SK-N-DZ (cell line): ENCODE measurements around the gene ANKRD44.

Source experiments
- DNase-seq: peaks from one replicate; pipeline ENCODE4 v3.0.0-alpha.2; 2015; ENCODE audit warnings: low spot score

Gene ANKRD44

GRCh38 chr2:197113275-197113711 lies 197.3 kb downstream of the ANKRD44 start:
- peak; percentile 20 for DNase-seq

GRCh38 chr2:197109326-197109725 lies 201.3 kb downstream of the ANKRD44 start:
- DNase-seq: no peak

- peak; percentile 43 for DNase-seq
These were observed 201.8 kb downstream of the ANKRD44 start for GRCh38 chr2:197108758-197109157.

DNA sequence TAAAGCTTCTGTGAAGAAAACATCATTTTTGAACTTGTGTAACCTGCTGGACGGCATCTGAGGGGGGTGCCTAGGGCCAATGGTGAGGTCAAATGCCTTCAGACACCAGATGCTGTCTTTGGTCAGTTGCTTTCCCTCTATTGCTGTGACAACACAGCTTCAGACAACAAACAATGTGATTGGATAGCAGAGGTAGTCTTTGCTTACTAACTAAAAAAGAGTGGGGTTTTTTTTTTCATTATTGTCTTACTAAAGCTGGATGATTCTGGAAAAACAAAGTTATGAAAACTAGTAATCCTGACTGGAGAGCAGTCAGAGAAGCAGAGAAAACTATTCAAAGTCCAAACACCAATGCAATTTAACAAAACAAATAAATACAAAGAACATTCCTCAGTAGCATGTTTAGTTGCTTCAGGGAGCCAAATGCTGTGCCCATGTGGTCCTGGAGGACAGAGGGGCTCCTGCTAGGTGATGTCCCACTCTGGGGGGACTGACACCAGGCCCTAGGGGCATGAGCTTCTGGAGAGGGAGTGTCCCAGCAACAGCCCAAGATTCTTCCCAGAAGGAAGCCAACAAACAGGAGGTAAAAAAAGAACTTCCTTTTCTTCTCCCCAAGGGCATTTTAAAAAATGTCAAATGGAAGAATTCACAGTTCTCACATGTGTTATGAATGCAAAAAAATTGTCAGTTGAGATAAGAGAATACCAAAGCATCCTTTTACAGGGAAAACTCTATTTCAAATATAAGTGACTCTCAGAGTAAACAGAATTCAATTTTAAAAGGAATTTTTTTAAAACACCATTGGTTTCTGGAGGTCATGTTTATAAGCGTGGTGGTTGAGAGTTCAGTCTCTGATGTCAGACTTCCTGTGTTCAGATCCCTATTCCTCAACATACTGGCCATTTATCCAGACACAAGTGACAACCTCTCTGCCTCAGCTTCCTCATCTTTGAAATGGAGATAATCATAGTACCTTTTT lies 203.0 kb downstream of the ANKRD44 start:
- no peak for DNase-seq

DNA sequence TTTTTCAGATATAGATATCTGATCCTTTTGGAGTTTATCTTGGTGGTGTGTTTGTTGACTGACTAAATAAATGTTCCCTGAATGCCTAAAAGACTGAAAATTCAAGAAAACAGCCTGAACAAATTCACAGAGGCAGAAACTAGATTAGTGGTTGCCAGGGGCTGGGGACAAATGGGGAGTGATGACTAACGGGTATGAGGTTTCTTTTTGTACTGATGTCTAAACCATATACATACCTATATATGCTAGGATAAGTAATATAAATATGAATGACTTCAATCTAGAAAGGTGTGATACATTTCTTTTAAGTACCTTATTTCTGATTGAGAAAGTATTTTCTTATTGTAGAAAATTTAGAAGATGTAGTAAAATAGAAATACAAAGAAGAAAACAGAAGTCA lies 207.2 kb downstream of the ANKRD44 start:
- DNase-seq: no peak

- no peak for DNase-seq
These were observed 208.3 kb downstream of the ANKRD44 start for GRCh38 chr2:197102231-197102630.

DNA sequence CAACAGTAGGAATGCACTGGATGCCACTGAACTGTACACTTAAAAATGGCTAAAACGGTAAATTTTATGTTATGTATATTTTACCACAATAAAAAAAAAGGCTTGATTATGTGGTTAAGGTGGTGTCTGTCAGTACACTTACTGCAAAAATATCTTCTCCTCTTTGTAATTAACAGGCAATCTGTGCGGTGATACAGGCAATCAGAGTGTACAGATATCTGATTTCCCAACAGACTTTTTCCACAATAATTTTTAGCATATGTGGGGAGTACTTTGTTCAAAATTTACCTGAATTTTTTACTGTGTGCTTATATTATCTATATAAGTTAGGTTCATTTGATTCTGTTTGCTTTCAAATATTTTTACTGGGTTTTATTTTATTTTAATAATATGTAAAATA lies 209.1 kb downstream of the ANKRD44 start:
- DNase-seq: no peak

GRCh38 chr2:197097578-197098366 lies 212.8 kb downstream of the ANKRD44 start:
- no peak for DNase-seq

DNA sequence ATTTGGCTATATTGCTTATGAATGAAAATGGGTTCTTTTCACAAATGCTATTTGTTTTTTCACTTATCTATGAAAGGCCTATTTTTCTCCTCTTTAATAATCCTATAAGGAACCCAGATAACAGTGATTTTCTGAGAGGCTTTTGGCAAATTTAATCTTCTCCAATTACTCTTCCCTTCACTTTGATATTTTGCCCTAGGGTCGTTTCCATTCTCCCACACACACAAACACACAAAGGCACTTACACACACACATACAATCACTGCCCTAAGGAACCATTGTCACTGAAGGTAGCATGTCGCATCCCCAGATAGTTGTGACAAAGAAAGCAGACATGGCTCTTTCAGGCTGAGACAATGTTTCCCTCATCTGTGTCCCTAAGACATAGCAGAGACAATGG lies 213.9 kb downstream of the ANKRD44 start:
- no peak for DNase-seq

DNA sequence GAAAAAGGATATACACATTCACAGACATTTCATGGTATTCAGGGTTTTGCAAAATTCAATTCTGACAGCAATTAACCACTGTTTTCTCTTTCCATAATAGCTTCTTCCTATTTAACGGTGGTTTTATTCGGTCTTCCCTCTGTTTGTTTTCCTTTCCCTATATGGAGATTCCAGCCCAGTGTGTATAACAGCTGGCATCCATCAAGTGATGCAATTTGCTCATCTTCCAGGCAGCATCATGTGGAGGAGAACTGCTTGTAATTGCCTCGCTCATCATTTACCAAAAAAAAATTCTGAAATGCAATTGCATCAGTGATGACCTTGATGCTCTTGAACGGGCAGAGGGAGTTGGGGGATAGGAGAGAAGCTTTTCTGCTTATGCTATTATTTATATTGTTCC lies 218.1 kb downstream of the ANKRD44 start:
- DNase-seq: peak; percentile 92

DNA sequence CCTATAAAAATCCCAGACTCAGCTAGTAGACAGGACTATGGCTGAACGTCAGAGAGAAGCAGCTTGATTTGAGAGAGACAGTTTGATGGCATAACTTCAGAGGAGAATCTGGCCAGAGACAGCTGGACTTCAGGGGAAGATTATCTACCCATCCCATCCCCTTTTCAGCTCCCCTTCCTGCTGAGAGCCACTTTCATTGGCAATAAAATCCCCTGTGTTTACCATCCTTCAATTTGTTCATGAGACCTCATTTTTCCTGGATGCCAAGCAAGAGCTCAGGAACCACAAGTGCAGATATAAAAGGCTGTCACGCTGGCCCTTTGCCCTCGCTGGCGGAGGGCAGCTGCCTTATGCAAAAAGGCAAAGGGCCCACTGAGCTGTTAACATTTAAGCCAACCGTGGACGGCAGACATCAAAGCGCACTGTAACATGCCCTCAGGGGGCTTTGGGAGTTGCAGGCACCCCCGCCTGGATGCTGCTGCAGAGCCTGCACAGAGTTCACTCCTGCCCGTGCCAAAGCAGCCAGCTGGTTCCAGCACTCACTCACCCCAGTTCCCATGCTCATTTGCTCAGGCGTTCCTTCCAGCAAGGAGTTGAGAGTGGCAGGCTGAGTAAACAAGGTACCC lies 219.7 kb downstream of the ANKRD44 start:
- DNase-seq: no peak

DNA sequence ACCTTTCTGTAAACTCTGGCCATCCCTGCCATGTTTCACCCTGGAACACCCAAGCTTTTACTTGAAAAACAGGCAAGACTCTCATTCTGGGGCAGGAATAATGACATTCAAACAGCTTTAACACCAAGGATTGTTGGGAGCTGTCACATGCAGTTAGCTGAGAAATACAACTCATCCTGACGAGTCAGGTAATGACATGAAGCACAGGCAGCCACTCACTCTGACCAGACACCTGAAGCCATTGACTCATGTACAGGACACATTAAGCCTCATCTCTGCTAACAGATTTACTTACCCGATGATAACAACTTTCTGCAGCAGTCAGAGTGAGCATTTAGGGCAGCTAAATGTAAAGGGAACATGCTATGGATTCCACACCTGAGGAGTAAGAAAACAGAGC lies 220.9 kb downstream of the ANKRD44 start:
- peak; percentile 73 for DNase-seq

DNA sequence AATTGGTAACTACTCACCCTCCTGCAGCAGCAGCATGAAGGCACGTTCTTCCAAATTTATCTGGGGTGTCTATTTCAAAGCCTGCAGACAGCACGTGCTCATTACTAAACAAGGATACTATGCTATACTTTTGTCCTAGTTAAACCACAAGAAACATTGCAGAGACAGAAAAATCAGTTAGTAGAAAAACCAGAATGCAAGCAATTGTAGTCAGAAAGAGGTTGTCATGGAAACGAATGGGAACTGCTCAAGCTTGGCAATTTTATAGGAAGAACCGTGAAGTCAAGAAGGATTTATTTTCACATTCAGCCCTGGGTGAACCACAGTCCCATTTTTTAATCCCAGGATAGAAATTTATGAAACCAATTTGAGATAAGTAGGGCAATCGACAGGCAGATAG lies 221.9 kb downstream of the ANKRD44 start:
- no peak for DNase-seq

DNA sequence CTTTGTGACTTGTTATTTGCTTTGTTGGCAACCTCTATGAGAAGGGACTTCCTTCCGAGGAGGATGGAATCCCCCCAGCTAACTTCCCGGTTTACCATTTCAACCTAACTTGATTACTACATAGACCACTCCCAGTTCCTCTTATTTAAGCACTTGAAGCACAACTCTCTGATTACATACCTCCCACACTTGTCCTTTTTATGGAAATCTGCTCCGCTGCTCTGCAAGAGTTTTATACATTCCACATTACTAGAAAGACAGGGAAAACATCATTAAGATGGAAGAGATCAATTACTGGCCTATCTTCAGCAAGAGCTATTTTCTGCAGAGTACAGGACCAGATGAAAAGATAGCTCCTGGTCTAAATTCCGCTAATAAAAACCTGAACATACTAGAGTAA lies 224.1 kb downstream of the ANKRD44 start:
- peak; percentile 33 for DNase-seq

- no peak for DNase-seq
These were observed 224.9 kb downstream of the ANKRD44 start for GRCh38 chr2:197085665-197086064.

- no peak for DNase-seq
These were observed 229.3 kb downstream of the ANKRD44 start for GRCh38 chr2:197081294-197081693.

DNA sequence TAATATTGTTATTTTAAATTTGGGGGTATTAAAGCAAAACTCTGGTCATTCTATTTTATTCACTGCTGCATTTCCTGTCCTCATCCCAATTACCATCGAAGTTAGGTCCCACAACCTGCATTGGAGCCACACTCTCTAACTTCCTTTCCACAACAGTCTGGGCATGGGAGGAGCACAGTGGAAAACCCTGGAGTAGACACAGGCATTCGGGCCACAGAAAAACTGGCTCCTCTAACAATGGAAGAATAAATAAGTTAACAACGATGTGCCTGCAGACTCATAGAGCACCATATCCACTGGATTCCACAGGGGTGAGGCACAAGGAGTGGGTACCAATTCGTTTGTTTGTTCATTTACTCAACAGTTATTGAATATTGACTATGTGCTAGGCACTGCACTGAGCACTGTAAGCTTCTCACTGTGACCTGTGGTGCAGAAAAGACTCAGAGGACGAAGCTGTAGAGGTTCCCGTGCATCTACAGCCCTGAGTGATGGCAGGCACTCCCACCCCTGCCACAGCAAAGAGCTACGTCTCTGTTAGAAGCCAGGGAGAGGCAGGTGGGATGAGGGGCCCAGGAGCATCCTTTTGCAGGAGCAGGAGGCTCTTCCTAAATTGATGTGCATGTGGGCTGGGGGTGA lies 229.9 kb downstream of the ANKRD44 start:
- DNase-seq: no peak

DNA sequence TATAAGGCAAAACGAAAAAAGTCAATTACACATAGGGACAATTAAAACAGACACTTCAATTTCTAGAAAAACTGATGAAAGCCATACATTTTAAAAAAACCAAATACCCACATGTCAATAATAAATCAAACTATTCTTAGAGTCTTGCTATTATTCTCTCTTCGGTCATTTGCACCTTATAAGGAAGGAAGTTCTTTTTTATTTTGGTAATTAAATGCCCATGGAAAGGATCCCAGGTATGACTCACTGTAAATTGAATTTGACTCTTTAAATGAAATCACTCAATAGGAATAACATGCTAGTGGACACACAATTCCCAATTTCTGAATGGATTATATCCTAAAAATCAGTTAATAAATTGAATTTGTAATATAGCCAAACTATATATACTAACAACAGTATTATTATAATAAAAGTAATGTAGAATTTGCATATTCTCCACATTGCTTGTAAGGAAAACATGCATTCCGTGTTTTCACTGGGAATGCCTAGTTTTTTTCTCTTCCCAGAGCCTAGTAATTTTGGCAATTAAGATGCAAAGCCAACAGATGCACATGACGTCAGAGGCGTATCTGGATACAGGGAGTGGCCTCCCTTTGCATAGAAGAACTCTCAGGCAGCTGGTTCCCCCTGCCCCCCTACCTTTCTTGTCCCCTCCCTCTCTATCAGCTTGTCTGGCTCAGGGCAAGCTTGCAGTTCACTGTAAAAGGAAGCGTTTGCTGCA lies 230.6 kb downstream of the ANKRD44 start:
- peak; percentile 76 for DNase-seq

GRCh38 chr2:197079414-197079813 lies 231.2 kb downstream of the ANKRD44 start:
- DNase-seq: no peak

- DNase-seq: no peak
These were observed 232.0 kb downstream of the ANKRD44 start for GRCh38 chr2:197078535-197078934.

DNA sequence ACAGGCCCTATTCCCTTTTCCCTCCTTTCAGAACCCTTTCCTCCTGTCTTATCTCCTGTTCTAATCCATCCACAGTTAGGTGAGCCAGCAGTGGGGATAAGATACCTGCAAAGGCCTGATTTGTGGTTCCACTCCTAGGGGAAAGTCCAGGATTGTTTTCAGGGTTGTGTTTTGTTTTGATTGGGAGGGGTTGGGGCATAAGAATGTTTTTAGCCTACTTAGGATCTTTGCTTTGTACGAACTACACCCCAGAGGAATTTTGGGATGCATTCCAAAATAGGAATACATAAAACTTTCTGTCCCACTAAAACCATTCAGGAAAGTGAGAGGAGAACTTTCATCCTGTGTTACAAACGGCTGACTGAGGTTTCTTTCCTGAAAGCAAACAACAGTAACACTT lies 233.2 kb downstream of the ANKRD44 start:
- no peak for DNase-seq
